Ovary (tissue), 3 donors: Measurements from ENCODE around the gene RUNX2.

Source experiments
- EP300 ChIP-seq: sonication (generic); formaldehyde crosslinking; IDR thresholded peaks from one replicate; pipeline ENCODE4 v1.6.1; 2017; ENCODE audit warnings: antibody characterized with exemption
- TF ChIP-seq, protein P1 (sequence below), 3 donors: fragments of 450-650 bp in 2 of 3; fragments of 200-600 bp in 1 of 3; IDR thresholded peaks; one replicate each; pipeline versions ENCODE4 v1.5.1 to v1.8.0; 2016 to 2022; ENCODE audit warnings: antibody characterized with exemption in 3 of 3, mild to moderate bottlenecking in 1 of 3
- donor health status: DM: no; HTN: no; CAD: no.

DNA sequence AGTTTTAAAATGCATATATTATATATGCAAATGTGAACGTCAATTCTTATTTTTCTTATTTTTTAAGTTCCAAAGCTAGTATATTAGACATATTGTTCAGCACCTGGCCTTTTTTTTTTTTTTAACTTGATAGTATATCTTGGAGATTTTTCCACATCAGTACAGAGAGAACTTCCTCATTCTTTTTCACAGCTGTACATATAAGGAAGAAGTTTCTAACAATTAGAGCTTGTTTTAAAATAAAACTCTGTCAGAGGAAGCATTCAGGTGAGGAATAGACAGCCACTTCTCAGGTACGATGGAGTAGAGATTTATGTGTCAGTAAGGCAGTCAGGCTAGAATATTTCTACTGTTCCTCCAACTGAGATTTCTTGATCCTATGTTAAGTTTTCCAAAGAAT is 282.7 kb downstream of the RUNX2 start:
- TF ChIP-seq, protein P1, sequence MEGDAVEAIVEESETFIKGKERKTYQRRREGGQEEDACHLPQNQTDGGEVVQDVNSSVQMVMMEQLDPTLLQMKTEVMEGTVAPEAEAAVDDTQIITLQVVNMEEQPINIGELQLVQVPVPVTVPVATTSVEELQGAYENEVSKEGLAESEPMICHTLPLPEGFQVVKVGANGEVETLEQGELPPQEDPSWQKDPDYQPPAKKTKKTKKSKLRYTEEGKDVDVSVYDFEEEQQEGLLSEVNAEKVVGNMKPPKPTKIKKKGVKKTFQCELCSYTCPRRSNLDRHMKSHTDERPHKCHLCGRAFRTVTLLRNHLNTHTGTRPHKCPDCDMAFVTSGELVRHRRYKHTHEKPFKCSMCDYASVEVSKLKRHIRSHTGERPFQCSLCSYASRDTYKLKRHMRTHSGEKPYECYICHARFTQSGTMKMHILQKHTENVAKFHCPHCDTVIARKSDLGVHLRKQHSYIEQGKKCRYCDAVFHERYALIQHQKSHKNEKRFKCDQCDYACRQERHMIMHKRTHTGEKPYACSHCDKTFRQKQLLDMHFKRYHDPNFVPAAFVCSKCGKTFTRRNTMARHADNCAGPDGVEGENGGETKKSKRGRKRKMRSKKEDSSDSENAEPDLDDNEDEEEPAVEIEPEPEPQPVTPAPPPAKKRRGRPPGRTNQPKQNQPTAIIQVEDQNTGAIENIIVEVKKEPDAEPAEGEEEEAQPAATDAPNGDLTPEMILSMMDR (IDR thresholded peaks at IDR 0.05): no peak
- no peak for TF ChIP-seq EP300
